IMR-90 (cell line): Measurements from ENCODE around the gene SLC4A5. TPM values are rescaled to one million over a fixed set of nuclear protein-coding genes. Genes with fewer than 3 reads are reported as not detected.

Experiments used
- ATAC-seq: fragments of 200-7000 bp; cut with Tn5 transposase; 2 replicates; pipeline ENCODE4 v1.9.1; 2020; ENCODE audit warnings: low read depth, mild to moderate bottlenecking, moderate library complexity
- BruUV-seq: library from RNA; stranded (reverse); fragments of 400-500 nt; replicated peaks from 2 replicates; lab custom pipeline; 2021; lab: Mats Ljungman, UMichigan
- CTCF ChIA-PET: fragments of 300-600 bp; formaldehyde crosslinking; extraction: SDS; loops from one replicate; lab custom pipeline; 2021; ENCODE audit warnings: antibody characterized with exemption; lab: Yijun Ruan, JAX
- POLR2A ChIA-PET: fragments of 300-600 bp; sonication (Branson Sonifier 250); formaldehyde crosslinking; loops from one replicate; lab custom pipeline; 2022; ENCODE audit warnings: antibody characterized with exemption; ENCODE audit not compliant: unreplicated experiment; lab: Charles Lee
- DNase-seq: peaks from one replicate; pipeline ENCODE4 v3.0.0; 2013
- H2AFZ ChIP-seq: replicated peaks from 2 replicates; pipeline ENCODE3; 2013; ENCODE audit warnings: low read length, mild to moderate bottlenecking; ENCODE audit not compliant: poor library complexity
- H2AK5ac ChIP-seq: 2 replicates; pipeline ENCODE4 v1.6.1; 2013; ENCODE audit warnings: low read depth, low read length, inconsistent platforms
- H2AK9ac ChIP-seq: replicated peaks from 2 replicates; pipeline ENCODE3; 2013; ENCODE audit warnings: mild to moderate bottlenecking, low read depth, low read length, moderate library complexity; ENCODE audit not compliant: poor library complexity
- H2BK120ac ChIP-seq: 2 replicates; pipeline ENCODE4 v1.6.1; 2013; ENCODE audit warnings: low read depth, low read length, inconsistent platforms
- H2BK15ac ChIP-seq: 3 replicates; pipeline ENCODE4 v1.6.1; 2013; ENCODE audit warnings: low read depth, low read length, inconsistent platforms
- H2BK20ac ChIP-seq: 2 replicates; pipeline ENCODE4 v1.6.1; 2013; ENCODE audit warnings: low read depth, mild to moderate bottlenecking, inconsistent platforms, low read length, moderate library complexity
- H2BK5ac ChIP-seq: 2 replicates; pipeline ENCODE4 v1.6.1; 2013; ENCODE audit warnings: mild to moderate bottlenecking, low read depth, low read length, inconsistent platforms; ENCODE audit not compliant: poor library complexity, severe bottlenecking
- H3K14ac ChIP-seq: replicated peaks from 2 replicates; pipeline ENCODE4 v1.6.1; 2013; ENCODE audit warnings: low read depth, low read length, inconsistent platforms
- H3K18ac ChIP-seq: 2 replicates; pipeline ENCODE4 v1.6.1; 2013; ENCODE audit warnings: low read depth, low read length, control low read depth
- H3K23ac ChIP-seq: 2 replicates; pipeline ENCODE4 v1.6.1; 2013; ENCODE audit warnings: low read depth, low read length, inconsistent platforms
- H3K27ac ChIP-seq: 2 replicates; pipeline ENCODE4 v1.5.1; 2013; ENCODE audit warnings: mild to moderate bottlenecking, control low read depth, low read length; ENCODE audit not compliant: insufficient read depth
- H3K27me3 ChIP-seq: 2 replicates; pipeline ENCODE4 v1.6.1; 2013; ENCODE audit warnings: low read length; ENCODE audit not compliant: control insufficient read depth, insufficient read depth
- H3K36me3 ChIP-seq: 2 replicates; pipeline ENCODE4 v1.6.1; 2013; ENCODE audit warnings: low read length, mixed read lengths; ENCODE audit not compliant: control insufficient read depth, insufficient read depth
- H3K4ac ChIP-seq: 2 replicates; pipeline ENCODE4 v1.6.1; 2013; ENCODE audit warnings: low read depth, low read length, inconsistent platforms
- H3K4me1 ChIP-seq: 2 replicates; pipeline ENCODE4 v1.6.1; 2013; ENCODE audit warnings: low read length, mixed read lengths; ENCODE audit not compliant: control insufficient read depth, insufficient read depth
- H3K4me2 ChIP-seq: 2 replicates; pipeline ENCODE4 v1.6.1; 2013; ENCODE audit warnings: low read depth, mild to moderate bottlenecking, control low read depth, low read length, moderate library complexity
- H3K4me3 ChIP-seq: 2 replicates; pipeline ENCODE4 v1.5.1; 2013; ENCODE audit warnings: low read depth, mild to moderate bottlenecking, control low read depth, low read length, moderate library complexity; ENCODE audit not compliant: insufficient read depth
- H3K56ac ChIP-seq: 2 replicates; pipeline ENCODE4 v1.6.1; 2013; ENCODE audit warnings: low read length, inconsistent platforms; ENCODE audit not compliant: insufficient read depth; ENCODE audit errors: extremely low read depth
- H3K79me1 ChIP-seq, 2 experiments: 2 replicates each; pipeline ENCODE4 v1.6.1; 2013; ENCODE audit warnings: low read length in 2 of 2, inconsistent platforms in 1 of 2, low read depth in 1 of 2
- H3K9ac ChIP-seq: 2 replicates; pipeline ENCODE4 v1.6.1; 2013; ENCODE audit warnings: low read depth, low read length, control low read depth
- H3K9me1 ChIP-seq: 2 replicates; pipeline ENCODE4 v1.6.1; 2013; ENCODE audit warnings: low read length, inconsistent platforms; ENCODE audit not compliant: insufficient read depth
- H3K9me3 ChIP-seq: 2 replicates; pipeline ENCODE4 v1.6.1; 2013; ENCODE audit warnings: low read length; ENCODE audit not compliant: control insufficient read depth, insufficient read depth
- H4K20me1 ChIP-seq: 2 replicates; pipeline ENCODE4 v1.6.1; 2013; ENCODE audit warnings: low read length, inconsistent platforms; ENCODE audit not compliant: insufficient read depth
- H4K5ac ChIP-seq: 2 replicates; pipeline ENCODE4 v1.6.1; 2013; ENCODE audit warnings: mild to moderate bottlenecking, low read depth, low read length, control low read depth
- H4K8ac ChIP-seq, 2 experiments: 2 replicates each; pipeline ENCODE4 v1.6.1; 2013; ENCODE audit warnings: low read depth in 2 of 2, low read length in 2 of 2, control low read depth in 1 of 2, inconsistent platforms in 1 of 2
- H4K91ac ChIP-seq: 2 replicates; pipeline ENCODE4 v1.6.1; 2013; ENCODE audit warnings: low read depth, low read length, inconsistent platforms; ENCODE audit not compliant: insufficient read depth
- CEBPB ChIP-seq: IDR thresholded peaks from 2 replicates; pipeline ENCODE4 v1.6.1; 2012; ENCODE audit warnings: low read depth, low read length, improper control_type of control experiment
- CHD1 ChIP-seq: IDR thresholded peaks from 2 replicates; pipeline ENCODE4 v1.6.1; 2012; ENCODE audit warnings: low read depth, low read length, improper control_type of control experiment
- MXI1 ChIP-seq: IDR thresholded peaks from 2 replicates; pipeline ENCODE4 v1.6.1; 2012; ENCODE audit warnings: low read depth, mild to moderate bottlenecking, low read length, moderate library complexity, borderline replicate concordance
- NFE2L2 ChIP-seq: fragments of 150-350 bp; IDR thresholded peaks from 2 replicates; pipeline ENCODE4 v1.6.1; 2016; ENCODE audit warnings: low read depth, mild to moderate bottlenecking, low read length
- RAD21 ChIP-seq: IDR thresholded peaks from 2 replicates; pipeline ENCODE4 v1.6.1; 2012; ENCODE audit warnings: low read length, improper control_type of control experiment
- RCOR1 ChIP-seq: IDR thresholded peaks from 2 replicates; pipeline ENCODE4 v1.6.1; 2012; ENCODE audit warnings: mild to moderate bottlenecking, low read length, improper control_type of control experiment; ENCODE audit not compliant: insufficient replicate concordance
- SMC3 ChIP-seq: fragments of 150-350 bp; IDR thresholded peaks from 2 replicates; pipeline ENCODE4 v1.6.1; 2016; ENCODE audit warnings: low read depth, mild to moderate bottlenecking, antibody characterized with exemption, low read length, moderate library complexity
- WGBS, 2 experiments: methylation state at CpG; one replicate each; pipeline versions ENCODE4 v1.1.5 to v1.1.7; 2013; ENCODE audit warnings: missing lambda C conversion rate in 2 of 2; ENCODE audit not compliant: insufficient read length in 1 of 2; ENCODE audit errors: extremely low coverage in 2 of 2; 5-methylcytosine and 5-hydroxymethylcytosine counted together
- dilution Hi-C: fragments of 300-500 bp; cut with HindIII; formaldehyde crosslinking; loops from one replicate; pipeline ENCODE4 v1.14.3; 2018; ENCODE audit warnings: low sequenced_read_pairs; ENCODE audit not compliant: unreplicated experiment
- in situ Hi-C: fragments of 300-500 bp; cut with MboI; formaldehyde crosslinking; loops from 3 replicates; pipeline ENCODE4 v1.14.3; 2019; ENCODE audit warnings: low sequenced_read_pairs, inconsistent platforms, mixed read lengths
- intact Hi-C: fragments of 100-400 bp; cut with micrococcal nuclease; formaldehyde crosslinking; loops from 2 replicates; pipeline ENCODE4 v1.10.0; 2022
- polyA plus RNA-seq, 3 experiments: library from polyadenylated mRNA; depleted of rRNA; stranded (reverse); fragments of >200 nt; gene quantifications; 2 replicates each; pipeline ENCODE4 v1.2.3, GENCODE V29; 2012; ENCODE audit warnings: low replicate concordance in 1 of 3
- total RNA-seq: library from RNA; depleted of rRNA; stranded (reverse); fragments of >200 nt; gene quantifications from 2 replicates; pipeline ENCODE4 v1.2.3, GENCODE V29; 2012
- TF ChIP-seq, protein P1 (sequence below): conservative IDR thresholded peaks from 2 replicates; pipeline ENCODE4 v1.5.1; 2012; ENCODE audit warnings: mild to moderate bottlenecking, low read depth, low read length, improper control_type of control experiment
- TF ChIP-seq, protein P2 (sequence below): fragments of 150-350 bp; IDR thresholded peaks from 2 replicates; pipeline ENCODE4 v1.6.1; 2017; ENCODE audit warnings: mild to moderate bottlenecking, antibody characterized with exemption, low read length, low read depth

The SLC4A5 gene
- total and polyA plus RNA-seq, 2 of the 4 experiments (the other 2 are of a cell fraction) = 0.18 to 0.22 TPM

DNA sequence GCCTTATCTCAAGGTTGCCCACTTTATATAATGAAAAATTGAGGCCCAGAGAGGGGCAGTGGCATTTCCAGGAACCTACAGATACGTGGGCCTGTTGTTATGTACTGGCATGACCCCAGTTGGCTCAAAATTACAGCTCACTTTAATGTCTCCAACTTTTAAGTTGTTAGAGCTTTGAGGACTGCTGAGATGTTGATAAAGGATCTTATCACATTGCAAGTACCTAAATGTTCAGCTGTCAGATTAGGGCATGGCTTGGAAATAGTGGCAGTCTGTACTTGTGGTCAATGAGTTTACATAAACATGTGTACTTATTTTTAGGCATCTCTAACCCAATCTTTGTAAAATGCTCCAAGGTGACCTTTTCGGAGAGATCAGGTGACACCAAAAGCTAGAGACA is 14.6 kb downstream of the SLC4A5 start:
- H3K23ac ChIP-seq = no peak overlapping the region
- H2AFZ ChIP-seq = no peak overlapping the region
- POLR2A ChIA-PET = no interaction called here
- H3K4me2 ChIP-seq = no peak overlapping the region
- no peak overlapping the region for H2AK5ac ChIP-seq
- H2BK120ac ChIP-seq = no peak overlapping the region
- peaks cover 18% of the 10 kb centered on the region for H3K27me3 ChIP-seq
- no peaks in the 10 kb centered on the region for H3K36me3 ChIP-seq
- H3K4me3 ChIP-seq = no peak overlapping the region
- no peak overlapping the region for H3K18ac ChIP-seq
- no peak overlapping the region for H2BK20ac ChIP-seq
- ATAC-seq (no peak), DNase-seq (no peak)
- H3K9ac ChIP-seq = no peak overlapping the region
- H3K56ac ChIP-seq = no peak overlapping the region
- dilution Hi-C loops = no loop called here
- no peak overlapping the region for H4K91ac ChIP-seq
- no peaks in the 10 kb centered on the region for H4K20me1 ChIP-seq
- in situ Hi-C loops = loop anchor here (25.0 kb wide), 1 partner anchor 516 kb away; no protein-coding TSS in a partner anchor
- intact Hi-C loops = no loop called here
- no peak for TF ChIP-seq MXI1
- no peak for TF ChIP-seq CHD1
- no peak for TF ChIP-seq NFE2L2
- TF ChIP-seq, protein P1, sequence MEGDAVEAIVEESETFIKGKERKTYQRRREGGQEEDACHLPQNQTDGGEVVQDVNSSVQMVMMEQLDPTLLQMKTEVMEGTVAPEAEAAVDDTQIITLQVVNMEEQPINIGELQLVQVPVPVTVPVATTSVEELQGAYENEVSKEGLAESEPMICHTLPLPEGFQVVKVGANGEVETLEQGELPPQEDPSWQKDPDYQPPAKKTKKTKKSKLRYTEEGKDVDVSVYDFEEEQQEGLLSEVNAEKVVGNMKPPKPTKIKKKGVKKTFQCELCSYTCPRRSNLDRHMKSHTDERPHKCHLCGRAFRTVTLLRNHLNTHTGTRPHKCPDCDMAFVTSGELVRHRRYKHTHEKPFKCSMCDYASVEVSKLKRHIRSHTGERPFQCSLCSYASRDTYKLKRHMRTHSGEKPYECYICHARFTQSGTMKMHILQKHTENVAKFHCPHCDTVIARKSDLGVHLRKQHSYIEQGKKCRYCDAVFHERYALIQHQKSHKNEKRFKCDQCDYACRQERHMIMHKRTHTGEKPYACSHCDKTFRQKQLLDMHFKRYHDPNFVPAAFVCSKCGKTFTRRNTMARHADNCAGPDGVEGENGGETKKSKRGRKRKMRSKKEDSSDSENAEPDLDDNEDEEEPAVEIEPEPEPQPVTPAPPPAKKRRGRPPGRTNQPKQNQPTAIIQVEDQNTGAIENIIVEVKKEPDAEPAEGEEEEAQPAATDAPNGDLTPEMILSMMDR = no peak
- no peak for TF ChIP-seq RCOR1
- TF ChIP-seq SMC3 = no peak
- TF ChIP-seq, protein P2, sequence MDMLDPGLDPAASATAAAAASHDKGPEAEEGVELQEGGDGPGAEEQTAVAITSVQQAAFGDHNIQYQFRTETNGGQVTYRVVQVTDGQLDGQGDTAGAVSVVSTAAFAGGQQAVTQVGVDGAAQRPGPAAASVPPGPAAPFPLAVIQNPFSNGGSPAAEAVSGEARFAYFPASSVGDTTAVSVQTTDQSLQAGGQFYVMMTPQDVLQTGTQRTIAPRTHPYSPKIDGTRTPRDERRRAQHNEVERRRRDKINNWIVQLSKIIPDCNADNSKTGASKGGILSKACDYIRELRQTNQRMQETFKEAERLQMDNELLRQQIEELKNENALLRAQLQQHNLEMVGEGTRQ = no peak
- TF ChIP-seq CEBPB = no peak
- no peak for TF ChIP-seq RAD21
- H3K9me1 ChIP-seq = peaks cover 4% of the 10 kb centered on the region; the same call in 1 of the 2 replicates
- H3K79me1 ChIP-seq = no peaks in the 10 kb centered on the region
- no peak overlapping the region for H4K5ac ChIP-seq
- H3K14ac ChIP-seq = no peak overlapping the region
- H4K8ac ChIP-seq = no peak overlapping the region
- no peak overlapping the region for H3K4ac ChIP-seq
- no peak overlapping the region for H2BK5ac ChIP-seq
- BruUV-seq = no TSS peak
- H3K9me3 ChIP-seq = no peaks in the 10 kb centered on the region
- WGBS, 2 experiments = no CpG with 5 or more reads among the region's 2 CpGs
- H3K27ac ChIP-seq = no peak overlapping the region
- no peak overlapping the region for H2AK9ac ChIP-seq
- CTCF ChIA-PET = interaction anchor here (1.0 kb wide), 1 partner anchor 9 kb away, joined by 4 read pairs; no protein-coding TSS in a partner anchor
- no peak overlapping the region for H2BK15ac ChIP-seq
- H3K4me1 ChIP-seq = no peaks in the 10 kb centered on the region
